ENCODE measurements around the gene TAS1R1.

Gene TAS1R1

DNA sequence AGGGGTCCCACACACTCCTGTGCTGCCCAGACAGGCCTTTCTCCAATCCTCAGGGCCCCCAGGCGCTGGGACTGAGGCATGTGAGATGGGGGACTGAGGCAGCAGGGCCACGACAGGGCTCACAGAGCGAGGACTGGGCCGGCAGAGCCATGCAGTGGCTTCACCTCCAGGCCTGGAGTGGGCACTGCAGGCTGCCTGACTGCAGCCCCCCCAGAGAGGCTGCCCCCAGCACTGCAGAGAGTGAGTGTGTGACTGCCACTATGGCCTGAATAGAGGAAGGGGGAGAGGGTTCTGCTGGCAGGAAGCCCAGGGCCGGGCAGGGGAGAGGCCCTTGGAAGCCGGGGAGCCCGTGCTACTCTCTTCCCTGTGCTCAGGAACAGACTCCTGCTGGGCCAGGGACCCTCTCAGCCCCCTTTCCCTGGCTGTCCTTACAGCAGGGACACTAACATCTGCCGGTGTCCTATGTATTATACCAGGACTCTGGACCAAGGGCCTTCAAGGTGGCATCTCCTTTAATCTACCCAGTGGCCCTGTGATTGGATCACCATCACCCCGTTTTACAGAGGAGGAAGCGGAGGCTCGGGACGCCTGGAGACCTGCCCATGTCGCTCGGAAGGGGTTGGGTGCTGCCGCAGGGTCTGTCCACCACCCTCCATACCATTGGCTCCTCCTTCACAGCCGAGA is 43.4 kb upstream of the TAS1R1 start:
- no peak overlapping the region for H4K91ac ChIP-seq (ENCODE audit: low read depth, low read length, poor library complexity)
- peak overlapping the region; percentile 96 for H2BK15ac ChIP-seq (ENCODE audit: low read length)
- H3K27ac ChIP-seq (replicated peaks; ENCODE audit: low read length): no peak overlapping the region
- H3K27me3 ChIP-seq (ENCODE audit: control insufficient read depth in 3 of 3, insufficient read depth in 3 of 3, low read depth in 1 of 3, low read length in 3 of 3): peaks cover 0 to 10% (median 0%) of the 10 kb centered on the region in 3 experiments
- WGBS, 2 donors (ENCODE audit: extremely low coverage in 2 of 2, insufficient read length in 2 of 2, insufficient replicate concordance in 1 of 2): no CpG with 5 or more reads among the region's 16 CpGs
- H2BK120ac ChIP-seq (ENCODE audit: low read depth, low read length): no peak overlapping the region
- H2AK5ac ChIP-seq (ENCODE audit: low read depth, low read length): peak overlapping the region; percentile 86
- peak overlapping the region; percentile 22 for H2BK12ac ChIP-seq (ENCODE audit: low read length)
- peak overlapping the region; percentile 81 for H3K9ac ChIP-seq (ENCODE audit: low read depth, low read length, poor library complexity)
- no peak overlapping the region for H2BK5ac ChIP-seq (ENCODE audit: low read length)
- no peaks in the 10 kb centered on the region for H3K36me3 ChIP-seq (replicated peaks in 1 of 2; ENCODE audit: control insufficient read depth in 2 of 2, insufficient read depth in 2 of 2, low read length in 2 of 2)
- no peak overlapping the region for H3K14ac ChIP-seq (ENCODE audit: low read length)
- peak overlapping the region; percentile 55 for H3K23ac ChIP-seq (ENCODE audit: low read depth, low read length, poor library complexity)
- H3K4ac ChIP-seq (ENCODE audit: low read length): peak overlapping the region; percentile 97
- no peak overlapping the region for H3K4me2 ChIP-seq (ENCODE audit: insufficient read depth, low read length, poor library complexity, severe bottlenecking)
- H4K8ac ChIP-seq (ENCODE audit: low read depth, low read length): no peak overlapping the region
- H3K9me3 ChIP-seq (replicated peaks in 1 of 2; ENCODE audit: control insufficient read depth in 2 of 2, insufficient read depth in 1 of 2, low read depth in 1 of 2, low read length in 2 of 2): no peaks in the 10 kb centered on the region
- H3K4me1 ChIP-seq (ENCODE audit: control insufficient read depth in 2 of 2, insufficient read depth in 1 of 2, low read depth in 1 of 2, low read length in 2 of 2): peaks cover 0 to 24% of the 10 kb centered on the region in 2 donors
- peak overlapping the region; percentile 64 for H3K18ac ChIP-seq (ENCODE audit: low read length)
- DNase-seq (ENCODE audit: low spot score): no peak
- H3K4me3 ChIP-seq (ENCODE audit: low read length in 2 of 2): no peak overlapping the region
- peak overlapping the region; percentile 68 for H2AFZ ChIP-seq (ENCODE audit: low read length)
- H3K79me1 ChIP-seq (ENCODE audit: low read depth, low read length): peaks cover 2% of the 10 kb centered on the region

DNA sequence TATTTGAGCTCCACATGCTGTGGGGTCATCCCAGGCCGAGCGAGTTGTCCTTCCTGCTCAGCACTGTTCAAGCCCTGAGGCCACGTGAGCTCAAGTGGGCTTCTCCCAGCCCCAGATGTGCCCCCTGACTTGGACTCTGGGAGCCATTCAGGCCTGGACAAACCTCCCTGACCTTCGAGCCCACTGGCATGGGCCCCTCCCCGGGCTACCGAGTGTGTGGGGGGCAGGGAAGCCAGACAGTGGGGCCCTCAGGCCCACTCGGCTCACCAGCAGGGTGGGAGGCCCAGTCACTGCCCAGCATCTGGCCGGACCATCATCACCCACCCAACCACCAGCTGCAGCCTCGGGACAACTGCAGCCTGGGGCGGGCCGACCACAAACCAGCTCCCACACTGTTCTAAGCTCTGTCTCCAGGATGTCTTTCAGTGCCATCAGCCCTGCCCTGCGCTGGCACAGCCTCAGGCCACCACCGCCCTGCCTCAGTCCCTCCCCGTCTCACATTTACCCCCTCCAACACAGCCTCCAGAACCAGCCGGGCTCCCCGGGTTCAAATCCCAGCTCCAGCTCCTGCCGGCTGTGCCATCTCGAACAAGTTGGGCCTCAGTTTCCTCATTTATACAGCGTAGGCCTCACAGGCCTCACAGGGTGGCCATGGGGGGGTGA is 42.7 kb upstream of the TAS1R1 start:
- Histone ChIP-seq H3K18ac (ENCODE audit: low read length) (peak overlapping the region; percentile 80), H3K36me3 (replicated peaks in 1 of 2; ENCODE audit: control insufficient read depth in 2 of 2, insufficient read depth in 2 of 2, low read length in 2 of 2) (no peaks in the 10 kb centered on the region), H3K23ac (ENCODE audit: low read depth, low read length, poor library complexity) (peak overlapping the region; percentile 55), H3K27ac (replicated peaks; ENCODE audit: low read length) (no peak overlapping the region), H2AK5ac (ENCODE audit: low read depth, low read length) (peak overlapping the region; percentile 86), H3K79me1 (ENCODE audit: low read depth, low read length) (peaks cover 2% of the 10 kb centered on the region), H3K4me2 (ENCODE audit: insufficient read depth, low read length, poor library complexity, severe bottlenecking) (no peak overlapping the region), H2BK12ac (ENCODE audit: low read length) (peak overlapping the region; percentile 22), H3K4me3 (ENCODE audit: low read length in 2 of 2) (no peak overlapping the region), H2BK15ac (ENCODE audit: low read length) (peak overlapping the region; percentile 96), H2BK120ac (ENCODE audit: low read depth, low read length) (no peak overlapping the region), H2BK5ac (ENCODE audit: low read length) (no peak overlapping the region), H3K14ac (ENCODE audit: low read length) (no peak overlapping the region), H4K8ac (ENCODE audit: low read depth, low read length) (no peak overlapping the region), H3K9ac (ENCODE audit: low read depth, low read length, poor library complexity) (peak overlapping the region; percentile 81), H2AFZ (ENCODE audit: low read length) (peak overlapping the region; percentile 68), H3K9me3 (replicated peaks in 1 of 2; ENCODE audit: control insufficient read depth in 2 of 2, insufficient read depth in 1 of 2, low read depth in 1 of 2, low read length in 2 of 2) (no peaks in the 10 kb centered on the region), H3K4ac (ENCODE audit: low read length) (peak overlapping the region; percentile 97), H3K4me1 (ENCODE audit: control insufficient read depth in 2 of 2, insufficient read depth in 1 of 2, low read depth in 1 of 2, low read length in 2 of 2) (peaks cover 0 to 19% of the 10 kb centered on the region in 2 donors), H4K91ac (ENCODE audit: low read depth, low read length, poor library complexity) (no peak overlapping the region), H3K27me3 (ENCODE audit: control insufficient read depth in 3 of 3, insufficient read depth in 3 of 3, low read depth in 1 of 3, low read length in 3 of 3) (peaks cover 0 to 10% (median 0%) of the 10 kb centered on the region in 3 experiments)
- no CpG with 5 or more reads among the region's 19 CpGs for WGBS, 2 donors (ENCODE audit: extremely low coverage in 2 of 2, insufficient read length in 2 of 2, insufficient replicate concordance in 1 of 2)
- DNase-seq (ENCODE audit: low spot score): no peak

DNA sequence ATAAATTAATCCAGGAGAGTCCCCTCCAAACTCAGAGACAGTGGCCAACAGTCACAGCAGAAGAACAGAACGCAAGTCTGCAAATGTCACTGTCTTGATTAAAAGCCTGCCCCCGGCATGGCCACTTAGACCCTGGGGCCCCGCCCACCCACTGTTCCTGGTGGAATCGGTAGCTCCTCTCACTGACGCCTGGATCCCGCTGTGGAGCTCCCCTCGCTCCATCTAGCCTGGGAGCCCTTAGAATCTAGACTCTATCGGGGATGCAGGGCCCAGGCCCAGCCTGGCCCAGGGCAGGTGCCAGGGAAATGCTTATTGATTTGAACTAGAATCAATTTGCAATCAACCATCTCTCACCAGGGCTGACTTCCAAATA is 42.2 kb upstream of the TAS1R1 start:
- Histone ChIP-seq H3K9me3 (replicated peaks in 1 of 2; ENCODE audit: control insufficient read depth in 2 of 2, insufficient read depth in 1 of 2, low read depth in 1 of 2, low read length in 2 of 2) (no peaks in the 10 kb centered on the region), H3K79me1 (ENCODE audit: low read depth, low read length) (peaks cover 2% of the 10 kb centered on the region), H3K14ac (ENCODE audit: low read length) (no peak overlapping the region), H3K27me3 (ENCODE audit: control insufficient read depth in 3 of 3, insufficient read depth in 3 of 3, low read depth in 1 of 3, low read length in 3 of 3) (peaks cover 0 to 7% (median 0%) of the 10 kb centered on the region in 3 experiments), H3K9ac (ENCODE audit: low read depth, low read length, poor library complexity) (no peak overlapping the region), H2AK5ac (ENCODE audit: low read depth, low read length) (peak overlapping the region; percentile 25), H2BK120ac (ENCODE audit: low read depth, low read length) (no peak overlapping the region), H2BK15ac (ENCODE audit: low read length) (no peak overlapping the region), H3K36me3 (replicated peaks in 1 of 2; ENCODE audit: control insufficient read depth in 2 of 2, insufficient read depth in 2 of 2, low read length in 2 of 2) (no peaks in the 10 kb centered on the region), H2BK5ac (ENCODE audit: low read length) (no peak overlapping the region), H3K4me2 (ENCODE audit: insufficient read depth, low read length, poor library complexity, severe bottlenecking) (no peak overlapping the region), H2AFZ (ENCODE audit: low read length) (peak overlapping the region; percentile 63), H4K8ac (ENCODE audit: low read depth, low read length) (no peak overlapping the region), H3K18ac (ENCODE audit: low read length) (no peak overlapping the region), H2BK12ac (ENCODE audit: low read length) (no peak overlapping the region), H3K4me3 (ENCODE audit: low read length in 2 of 2) (no peak overlapping the region), H4K91ac (ENCODE audit: low read depth, low read length, poor library complexity) (no peak overlapping the region), H3K27ac (replicated peaks; ENCODE audit: low read length) (no peak overlapping the region), H3K23ac (ENCODE audit: low read depth, low read length, poor library complexity) (no peak overlapping the region), H3K4ac (ENCODE audit: low read length) (no peak overlapping the region), H3K4me1 (ENCODE audit: control insufficient read depth in 2 of 2, insufficient read depth in 1 of 2, low read depth in 1 of 2, low read length in 2 of 2) (peaks cover 0 to 19% of the 10 kb centered on the region in 2 donors)
- DNase-seq (ENCODE audit: low spot score): no peak
- WGBS, 2 donors (ENCODE audit: extremely low coverage in 2 of 2, insufficient read length in 2 of 2, insufficient replicate concordance in 1 of 2): no CpG with 5 or more reads among the region's 8 CpGs

DNA sequence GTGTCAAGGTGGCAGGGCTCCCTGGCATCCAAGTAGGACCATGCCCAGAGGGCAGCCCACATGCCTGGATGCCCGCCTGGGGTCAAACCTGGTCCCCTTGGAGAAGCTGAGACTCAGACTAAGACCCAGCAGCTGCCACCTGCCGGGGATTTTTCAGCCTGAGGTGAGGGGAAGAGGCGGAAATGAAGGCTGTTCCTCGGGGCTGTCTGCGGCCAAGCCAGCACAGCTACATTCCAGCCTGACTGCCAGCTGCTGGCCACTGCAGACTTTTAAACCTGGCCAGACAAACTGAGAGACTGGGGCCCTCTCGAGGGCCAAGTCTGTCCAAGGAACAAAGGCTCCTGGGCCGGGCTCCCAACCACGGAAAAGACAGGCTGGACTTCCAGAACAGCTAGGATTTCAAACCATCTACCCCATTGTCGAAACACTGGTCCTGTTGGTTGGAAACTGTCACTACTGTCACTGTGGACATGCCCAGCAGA is 41.7 kb upstream of the TAS1R1 start:
- H3K4me2 ChIP-seq (ENCODE audit: insufficient read depth, low read length, poor library complexity, severe bottlenecking): no peak overlapping the region
- H2BK5ac ChIP-seq (ENCODE audit: low read length): no peak overlapping the region
- no peak overlapping the region for H4K8ac ChIP-seq (ENCODE audit: low read depth, low read length)
- H3K27me3 ChIP-seq (ENCODE audit: control insufficient read depth in 3 of 3, insufficient read depth in 3 of 3, low read depth in 1 of 3, low read length in 3 of 3): peaks cover 0 to 3% (median 0%) of the 10 kb centered on the region in 3 experiments
- H3K4me1 ChIP-seq (ENCODE audit: control insufficient read depth in 2 of 2, insufficient read depth in 1 of 2, low read depth in 1 of 2, low read length in 2 of 2): peaks cover 0 to 19% of the 10 kb centered on the region in 2 donors
- H2BK120ac ChIP-seq (ENCODE audit: low read depth, low read length): no peak overlapping the region
- no peaks in the 10 kb centered on the region for H3K36me3 ChIP-seq (replicated peaks in 1 of 2; ENCODE audit: control insufficient read depth in 2 of 2, insufficient read depth in 2 of 2, low read length in 2 of 2)
- H3K18ac ChIP-seq (ENCODE audit: low read length): no peak overlapping the region
- no peak overlapping the region for H4K91ac ChIP-seq (ENCODE audit: low read depth, low read length, poor library complexity)
- H2AK5ac ChIP-seq (ENCODE audit: low read depth, low read length): peak overlapping the region; percentile 60
- no peak overlapping the region for H2BK12ac ChIP-seq (ENCODE audit: low read length)
- no peak overlapping the region for H2BK15ac ChIP-seq (ENCODE audit: low read length)
- H3K9me3 ChIP-seq (replicated peaks in 1 of 2; ENCODE audit: control insufficient read depth in 2 of 2, insufficient read depth in 1 of 2, low read depth in 1 of 2, low read length in 2 of 2): no peaks in the 10 kb centered on the region
- peaks cover 2% of the 10 kb centered on the region for H3K79me1 ChIP-seq (ENCODE audit: low read depth, low read length)
- H3K4ac ChIP-seq (ENCODE audit: low read length): no peak overlapping the region
- no CpG with 5 or more reads among the region's 9 CpGs for WGBS, 2 donors (ENCODE audit: extremely low coverage in 2 of 2, insufficient read length in 2 of 2, insufficient replicate concordance in 1 of 2)
- no peak overlapping the region for H3K4me3 ChIP-seq (ENCODE audit: low read length in 2 of 2)
- peak overlapping the region; percentile 63 for H2AFZ ChIP-seq (ENCODE audit: low read length)
- H3K9ac ChIP-seq (ENCODE audit: low read depth, low read length, poor library complexity): no peak overlapping the region
- no peak overlapping the region for H3K14ac ChIP-seq (ENCODE audit: low read length)
- no peak for DNase-seq (ENCODE audit: low spot score)
- H3K23ac ChIP-seq (ENCODE audit: low read depth, low read length, poor library complexity): peak overlapping the region; percentile 21
- H3K27ac ChIP-seq (replicated peaks; ENCODE audit: low read length): no peak overlapping the region

All from neuronal stem cell (in vitro differentiated cells).